GM12873 (cell line): ENCODE data around the gene ADAM22.

Source experiments
- CTCF ChIP-seq: IDR thresholded peaks from 2 replicates; pipeline ENCODE4 v1.5.1; 2012; ENCODE audit warnings: low read depth, mild to moderate bottlenecking, moderate library complexity, low read length, control low read depth; ENCODE audit not compliant: insufficient read depth; ENCODE audit errors: missing control alignments

The ADAM22 gene

GRCh38 chr7:87968021-87968420, 34.0 kb downstream of the ADAM22 start:
- no peak for TF ChIP-seq CTCF

- no peak for TF ChIP-seq CTCF
Observed at GRCh38 chr7:87982116-87982515, 48.1 kb downstream of the ADAM22 start.

GRCh38 chr7:87984088-87984487, 50.0 kb downstream of the ADAM22 start:
- no peak for TF ChIP-seq CTCF

GRCh38 chr7:87993269-87993668, 59.2 kb downstream of the ADAM22 start:
- no peak for TF ChIP-seq CTCF

GRCh38 chr7:87999261-87999660, 65.2 kb downstream of the ADAM22 start:
- TF ChIP-seq CTCF, result no peak

GRCh38 chr7:88001744-88002530, 67.9 kb downstream of the ADAM22 start:
- no peak for TF ChIP-seq CTCF

GRCh38 chr7:88002617-88003016, 68.6 kb downstream of the ADAM22 start:
- TF ChIP-seq CTCF, result no peak

- no peak for TF ChIP-seq CTCF
Observed at GRCh38 chr7:88003581-88003980, 69.5 kb downstream of the ADAM22 start.
